ENCODE results near the gene TGM4. TPM values are rescaled to one million over a fixed set of nuclear protein-coding genes. Genes with fewer than 3 reads are reported as not detected.
A peak's percentile ranks its signal among the peaks of the same experiment; 100 is the strongest.

The TGM4 gene
- total and polyA plus RNA-seq, 9 of the 15 experiments (the other 6 are each of a cell fraction or from before 2014, with no cell fraction given) = not detected

GRCh38 chr3:44827196-44827595 is 47.2 kb upstream of the TGM4 start (continued):
- TF ChIP-seq IRF2 (CRISPR knock-in tag; IDR thresholded peaks at IDR 0.05) = no peak
- no peak for TF ChIP-seq ETV6 (IDR thresholded peaks at IDR 0.05; ENCODE audit: borderline replicate concordance in 1 of 2, low read depth in 2 of 2, low read length in 1 of 2)
- no peak for TF ChIP-seq ETV6 (CRISPR knock-in tag; IDR thresholded peaks at IDR 0.05; ENCODE audit: borderline replicate concordance)
- no peak for TF ChIP-seq DNMT1 (IDR thresholded peaks at IDR 0.05)
- TF ChIP-seq TBP (optimal IDR thresholded peaks at IDR 0.05; ENCODE audit: low read depth, low read length) = no peak
- TF ChIP-seq FOS (IDR thresholded peaks at IDR 0.05; ENCODE audit: extremely low read depth, insufficient read length) = no peak
- no peak for TF ChIP-seq HMGN3 (IDR thresholded peaks at IDR 0.05; ENCODE audit: borderline replicate concordance, extremely low read depth, insufficient read length, low read depth, low read length)
- no peak for TF ChIP-seq U2AF2 (optimal IDR thresholded peaks at IDR 0.05; ENCODE audit: low read depth, low read length)
- no peak for TF ChIP-seq EWSR1 (IDR thresholded peaks at IDR 0.05; ENCODE audit: borderline replicate concordance, low read depth, partially characterized antibody)
- no peak for TF ChIP-seq ZC3H8 (IDR thresholded peaks at IDR 0.05)

GRCh38 chr3:44831232-44831631 is 43.2 kb upstream of the TGM4 start:
- no peak overlapping the region for H3K27ac ChIP-seq (ENCODE audit: extremely low read depth, low read depth, low read length)
- H3K27me3 ChIP-seq (ENCODE audit: control insufficient read depth in 2 of 2, insufficient read depth in 2 of 2, low read length in 2 of 2) = no peaks in the 10 kb centered on the region
- FAIRE-seq = no peak
- H3K9me1 ChIP-seq (ENCODE audit: control insufficient read depth, insufficient read depth, low read length) = no peaks in the 10 kb centered on the region
- H2AFZ ChIP-seq (ENCODE audit: low read depth, low read length) = no peak overlapping the region
- no peaks in the 10 kb centered on the region for H3K4me1 ChIP-seq (replicated peaks in 1 of 2; ENCODE audit: control insufficient read depth in 2 of 2, insufficient read depth in 2 of 2, low read length in 2 of 2)
- 92% methylated on average over 5 of the region's 5 CpGs for WGBS (ENCODE audit: insufficient coverage, low coverage, missing lambda C conversion rate)
- BruUV-seq (replicated peaks) = no TSS peak
- H3K36me3 ChIP-seq (ENCODE audit: control insufficient read depth, insufficient read depth, low read length) = peaks cover 72% of the 10 kb centered on the region
- H4K20me1 ChIP-seq (replicated peaks; ENCODE audit: control insufficient read depth, insufficient read depth, low read length) = no peaks in the 10 kb centered on the region
- no peak for DNase-seq (ENCODE audit: extremely low read depth in 1 of 4, low spot score in 3 of 4)
- in situ Hi-C loops (cut with MboI) (no loop called here), intact Hi-C loops (cut with micrococcal nuclease) (no loop called here)
- no peaks in the 10 kb centered on the region for H3K79me2 ChIP-seq (ENCODE audit: control insufficient read depth, insufficient read depth, low read length)
- ChIA-PET POLR2A (interaction anchor here (1.3 kb wide), 1 partner anchor 31 kb away, joined by 3 read pairs; no protein-coding TSS in a partner anchor), CTCF (ENCODE audit: low intra/inter-chr PET ratio) (no interaction called here)
- H3K9ac ChIP-seq (ENCODE audit: insufficient read depth in 1 of 2, low read depth in 2 of 2, low read length in 2 of 2) = no peak overlapping the region
- no peaks in the 10 kb centered on the region for H3K9me3 ChIP-seq (replicated peaks; ENCODE audit: control insufficient read depth, insufficient read depth, low read depth, low read length)
- no peak for ATAC-seq
- H3K4me2 ChIP-seq (ENCODE audit: insufficient read depth, low read length) = no peak overlapping the region
- H3K4me3 ChIP-seq = no peak overlapping the region
- TF ChIP-seq MAFK (IDR thresholded peaks at IDR 0.05; ENCODE audit: low read length) (peak; percentile 44; the same call in 1 of the 2 replicates), MAFF (IDR thresholded peaks at IDR 0.05; ENCODE audit: low read length) (peak; percentile 68), ZNF23 (CRISPR knock-in tag; IDR thresholded peaks at IDR 0.05) (no peak), TAF7 (tag; IDR thresholded peaks at IDR 0.05) (no peak), CEBPZ (IDR thresholded peaks at IDR 0.05; ENCODE audit: borderline replicate concordance, low read depth, low read length) (no peak), FOXK1 (CRISPR knock-in tag; IDR thresholded peaks at IDR 0.05; ENCODE audit: borderline replicate concordance) (no peak), DLX4 (CRISPR knock-in tag; IDR thresholded peaks at IDR 0.05) (no peak), MAFG (tag; conservative IDR thresholded peaks at IDR 0.05) (peak; percentile 52; the same call in 1 of the 2 replicates), C11orf30 (IDR thresholded peaks at IDR 0.05; ENCODE audit: low read depth) (peak; percentile 65; the same call in 1 of the 2 replicates), ZNF316 (IDR thresholded peaks at IDR 0.05) (peak; percentile 82), NCOA2 (IDR thresholded peaks at IDR 0.05; ENCODE audit: partially characterized antibody in 2 of 2) (no peak), CBFA2T3 (IDR thresholded peaks at IDR 0.05) (no peak)
